IPS-18a (cell line): ENCODE data around the gene DCTD.

Source experiments
- H3K27ac ChIP-seq: one replicate; pipeline ENCODE4 v1.5.1; 2013; ENCODE audit warnings: low read length
- H3K27me3 ChIP-seq: one replicate; pipeline ENCODE4 v1.6.1; 2013; ENCODE audit warnings: mild to moderate bottlenecking, low read length; ENCODE audit not compliant: control insufficient read depth, insufficient read depth
- H3K36me3 ChIP-seq: one replicate; pipeline ENCODE4 v1.6.1; 2013; ENCODE audit warnings: low read depth, low read length; ENCODE audit not compliant: control insufficient read depth
- H3K4me1 ChIP-seq: one replicate; pipeline ENCODE4 v1.6.1; 2013; ENCODE audit warnings: low read depth, low read length; ENCODE audit not compliant: control insufficient read depth
- H3K4me3 ChIP-seq: one replicate; pipeline ENCODE4 v1.5.1; 2013; ENCODE audit warnings: low read length
- H3K9ac ChIP-seq: one replicate; pipeline ENCODE4 v1.6.1; 2013; ENCODE audit warnings: mild to moderate bottlenecking, low read length, moderate library complexity
- H3K9me3 ChIP-seq: one replicate; pipeline ENCODE4 v1.6.1; 2013; ENCODE audit warnings: low read depth, low read length; ENCODE audit not compliant: control insufficient read depth

DCTD gene

GRCh38 chr4:182918044-182918607, 940 bp upstream of the DCTD start:
- no peaks in the 10 kb centered on the region for H3K9me3 ChIP-seq
- H3K9ac ChIP-seq = no peak overlapping the region
- peaks cover 9% of the 10 kb centered on the region for H3K27me3 ChIP-seq
- peaks cover 15% of the 10 kb centered on the region for H3K36me3 ChIP-seq
- H3K4me3 ChIP-seq = peak overlapping the region; percentile 75
- H3K4me1 ChIP-seq = peaks cover 9% of the 10 kb centered on the region
- no peak overlapping the region for H3K27ac ChIP-seq

GRCh38 chr4:182916483-182917181, 554 bp downstream of the DCTD start:
- H3K4me3 ChIP-seq = peak overlapping the region; percentile 79
- H3K9me3 ChIP-seq = no peaks in the 10 kb centered on the region
- H3K27me3 ChIP-seq = peaks cover 9% of the 10 kb centered on the region
- peaks cover 9% of the 10 kb centered on the region for H3K4me1 ChIP-seq
- peaks cover 22% of the 10 kb centered on the region for H3K36me3 ChIP-seq
- peak overlapping the region; percentile 45 for H3K27ac ChIP-seq
- H3K9ac ChIP-seq = peak overlapping the region; percentile 65

DNA sequence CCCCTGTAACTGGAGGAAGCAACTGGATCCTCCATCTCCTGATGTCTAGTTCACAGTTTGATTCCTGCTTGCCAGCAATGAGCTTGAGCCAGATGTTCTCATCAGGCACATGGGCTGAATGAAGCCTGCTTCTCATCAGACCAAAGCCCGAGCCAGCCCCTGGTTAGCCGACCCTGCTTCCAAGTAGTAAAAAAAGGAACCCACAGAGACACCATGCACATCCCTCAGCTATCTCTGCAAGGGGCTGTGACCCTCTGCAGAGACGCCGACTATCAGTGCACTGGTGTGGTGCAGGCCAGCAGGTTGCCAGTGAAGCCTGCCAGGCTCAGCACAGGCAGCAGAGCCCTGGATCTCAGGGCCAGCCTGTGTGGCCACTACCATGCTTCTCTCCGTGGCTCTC, 2.8 kb downstream of the DCTD start:
- Histone ChIP-seq H3K27ac (no peak overlapping the region), H3K27me3 (peaks cover 8% of the 10 kb centered on the region), H3K36me3 (peaks cover 30% of the 10 kb centered on the region), H3K4me3 (no peak overlapping the region), H3K9ac (no peak overlapping the region), H3K4me1 (peaks cover 9% of the 10 kb centered on the region), H3K9me3 (no peaks in the 10 kb centered on the region)

- H3K9ac ChIP-seq = no peak overlapping the region
- no peak overlapping the region for H3K4me3 ChIP-seq
- H3K9me3 ChIP-seq = no peaks in the 10 kb centered on the region
- H3K27ac ChIP-seq = no peak overlapping the region
- H3K36me3 ChIP-seq = peaks cover 30% of the 10 kb centered on the region
- H3K4me1 ChIP-seq = peaks cover 9% of the 10 kb centered on the region
- peaks cover under 1% of the 10 kb centered on the region for H3K27me3 ChIP-seq
Observed at GRCh38 chr4:182913621-182914020, 3.6 kb downstream of the DCTD start.

GRCh38 chr4:182913036-182913435, 4.2 kb downstream of the DCTD start:
- H3K4me3 ChIP-seq = no peak overlapping the region
- peaks cover 30% of the 10 kb centered on the region for H3K36me3 ChIP-seq
- no peaks in the 10 kb centered on the region for H3K9me3 ChIP-seq
- no peak overlapping the region for H3K9ac ChIP-seq
- no peaks in the 10 kb centered on the region for H3K27me3 ChIP-seq
- no peak overlapping the region for H3K27ac ChIP-seq
- peaks cover 7% of the 10 kb centered on the region for H3K4me1 ChIP-seq

GRCh38 chr4:182908124-182908523, 9.1 kb downstream of the DCTD start:
- Histone ChIP-seq H3K9ac (no peak overlapping the region), H3K4me3 (no peak overlapping the region), H3K36me3 (peaks cover 22% of the 10 kb centered on the region)

DNA sequence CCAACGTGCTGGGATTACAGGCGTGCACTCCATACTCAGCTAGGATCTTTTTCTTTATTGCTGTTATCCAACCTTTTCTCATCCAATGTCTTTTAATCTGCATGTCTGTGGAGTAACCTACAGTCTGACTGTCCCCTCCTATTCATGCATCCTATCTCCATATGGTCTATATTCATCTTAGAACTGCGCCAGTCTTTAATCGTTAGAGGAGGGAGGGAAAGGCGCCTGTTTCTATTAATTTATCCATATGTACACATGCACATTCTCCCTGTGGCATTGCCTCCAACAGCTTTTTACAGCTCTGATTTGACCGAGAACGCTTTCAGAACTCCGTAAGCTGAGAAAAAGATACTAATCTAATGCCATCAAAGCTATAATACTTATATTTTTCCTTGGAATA, 9.8 kb downstream of the DCTD start:
- Histone ChIP-seq H3K9me3 (no peaks in the 10 kb centered on the region), H3K4me3 (no peak overlapping the region), H3K36me3 (peaks cover 16% of the 10 kb centered on the region), H3K9ac (no peak overlapping the region), H3K27ac (no peak overlapping the region), H3K27me3 (no peaks in the 10 kb centered on the region), H3K4me1 (no peaks in the 10 kb centered on the region)

More at GRCh38 chr4:182908124-182908523, 9.1 kb downstream of the DCTD start:
- no peaks in the 10 kb centered on the region for H3K9me3 ChIP-seq
- H3K27me3 ChIP-seq = no peaks in the 10 kb centered on the region
- H3K4me1 ChIP-seq = no peaks in the 10 kb centered on the region
- no peak overlapping the region for H3K27ac ChIP-seq

- Histone ChIP-seq H3K4me3 (no peak overlapping the region), H3K36me3 (peaks cover 16% of the 10 kb centered on the region), H3K27ac (no peak overlapping the region), H3K4me1 (no peaks in the 10 kb centered on the region), H3K27me3 (no peaks in the 10 kb centered on the region), H3K9ac (no peak overlapping the region), H3K9me3 (no peaks in the 10 kb centered on the region)
Observed at GRCh38 chr4:182906786-182907185, 10.4 kb downstream of the DCTD start.

GRCh38 chr4:182905038-182905437, 12.1 kb downstream of the DCTD start:
- H3K4me1 ChIP-seq = no peaks in the 10 kb centered on the region
- peaks cover 7% of the 10 kb centered on the region for H3K36me3 ChIP-seq
- H3K9ac ChIP-seq = no peak overlapping the region
- no peak overlapping the region for H3K4me3 ChIP-seq
- no peaks in the 10 kb centered on the region for H3K9me3 ChIP-seq
- no peaks in the 10 kb centered on the region for H3K27me3 ChIP-seq
- H3K27ac ChIP-seq = no peak overlapping the region

DNA sequence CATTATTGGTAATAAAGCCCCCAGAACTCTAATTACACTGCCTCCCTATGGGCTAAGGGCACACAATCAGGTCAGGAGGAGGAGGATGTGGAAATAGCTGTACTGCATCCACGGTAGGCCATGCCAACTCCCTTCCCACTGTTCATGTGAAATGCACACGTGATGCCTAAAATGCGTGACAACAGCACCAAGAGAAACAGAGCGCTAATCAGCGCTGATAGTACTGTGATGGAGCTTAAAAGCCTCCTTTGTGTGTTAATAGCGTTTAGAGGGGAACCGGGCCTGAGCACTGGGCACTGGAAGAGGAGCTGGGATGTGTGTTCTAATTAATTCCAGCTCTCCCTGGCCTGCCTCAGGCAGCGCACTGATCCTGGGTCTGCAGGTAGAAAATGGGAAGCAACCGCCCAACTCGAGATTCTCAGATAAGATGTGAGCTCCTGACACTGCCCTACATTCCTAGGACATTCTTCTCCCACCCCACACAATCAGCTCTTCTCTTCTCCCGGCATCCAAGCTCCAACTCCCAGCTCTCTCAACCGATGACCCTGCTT, 12.9 kb downstream of the DCTD start:
- H3K9me3 ChIP-seq = no peaks in the 10 kb centered on the region
- no peak overlapping the region for H3K4me3 ChIP-seq
- H3K9ac ChIP-seq = no peak overlapping the region
- H3K36me3 ChIP-seq = peaks cover 10% of the 10 kb centered on the region
- H3K27ac ChIP-seq = no peak overlapping the region
- H3K4me1 ChIP-seq = no peaks in the 10 kb centered on the region
- no peaks in the 10 kb centered on the region for H3K27me3 ChIP-seq

- H3K4me3 ChIP-seq = no peak overlapping the region
- H3K4me1 ChIP-seq = no peaks in the 10 kb centered on the region
- no peak overlapping the region for H3K9ac ChIP-seq
- no peaks in the 10 kb centered on the region for H3K9me3 ChIP-seq
- peaks cover 10% of the 10 kb centered on the region for H3K36me3 ChIP-seq
- no peak overlapping the region for H3K27ac ChIP-seq
- H3K27me3 ChIP-seq = no peaks in the 10 kb centered on the region
Observed at GRCh38 chr4:182903013-182903412, 14.2 kb downstream of the DCTD start.

DNA sequence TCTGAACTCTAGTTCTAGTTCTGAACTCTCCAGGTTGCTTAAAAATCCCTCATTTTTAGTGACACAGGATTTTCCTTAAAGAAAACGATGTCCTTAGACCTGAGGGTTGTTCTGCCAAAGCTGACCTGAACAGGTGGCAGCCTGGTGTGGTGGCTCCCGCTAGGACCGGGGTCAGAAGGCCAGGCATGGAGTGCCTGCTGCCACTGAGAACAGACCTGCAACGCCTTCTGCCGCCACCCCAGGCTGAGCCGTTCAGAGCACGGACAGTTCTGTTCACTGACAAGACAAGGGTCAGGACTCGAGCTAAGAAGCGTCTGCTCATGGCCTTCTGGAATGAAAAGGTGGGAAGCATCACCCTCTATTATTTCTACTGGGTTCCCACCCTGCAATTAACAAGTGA, 15.8 kb downstream of the DCTD start:
- Histone ChIP-seq H3K4me3 (no peak overlapping the region), H3K27ac (no peak overlapping the region), H3K9me3 (no peaks in the 10 kb centered on the region), H3K4me1 (no peaks in the 10 kb centered on the region), H3K27me3 (no peaks in the 10 kb centered on the region), H3K9ac (no peak overlapping the region), H3K36me3 (peaks cover 3% of the 10 kb centered on the region)
